Stomach (tissue), 4 donors: ENCODE measurements around the gene BCAS3.

ENCODE experiments used
- EP300 ChIP-seq: sonication (generic); formaldehyde crosslinking; IDR thresholded peaks from one replicate; pipeline ENCODE4 v1.6.1; 2017; ENCODE audit warnings: antibody characterized with exemption
- POLR2A ChIP-seq, 4 donors: fragments of 450-650 bp; IDR thresholded peaks; one replicate each; pipeline ENCODE4 v1.6.1; 2016; ENCODE audit warnings: antibody characterized with exemption in 4 of 4, control low read depth in 2 of 4, mild to moderate bottlenecking in 1 of 4, moderate library complexity in 1 of 4
- TF ChIP-seq, protein P1 (sequence below), 7 experiments: fragments of 450-650 bp in 4 of 7; fragments of 200-600 bp in 3 of 7; sonication (generic) in 3 of 7; IDR thresholded peaks; one replicate each; pipeline ENCODE4 v1.5.1; 2016 to 2019; ENCODE audit warnings: antibody characterized with exemption in 7 of 7, control low read depth in 2 of 7, mild to moderate bottlenecking in 1 of 7

- TF ChIP-seq, protein P1, sequence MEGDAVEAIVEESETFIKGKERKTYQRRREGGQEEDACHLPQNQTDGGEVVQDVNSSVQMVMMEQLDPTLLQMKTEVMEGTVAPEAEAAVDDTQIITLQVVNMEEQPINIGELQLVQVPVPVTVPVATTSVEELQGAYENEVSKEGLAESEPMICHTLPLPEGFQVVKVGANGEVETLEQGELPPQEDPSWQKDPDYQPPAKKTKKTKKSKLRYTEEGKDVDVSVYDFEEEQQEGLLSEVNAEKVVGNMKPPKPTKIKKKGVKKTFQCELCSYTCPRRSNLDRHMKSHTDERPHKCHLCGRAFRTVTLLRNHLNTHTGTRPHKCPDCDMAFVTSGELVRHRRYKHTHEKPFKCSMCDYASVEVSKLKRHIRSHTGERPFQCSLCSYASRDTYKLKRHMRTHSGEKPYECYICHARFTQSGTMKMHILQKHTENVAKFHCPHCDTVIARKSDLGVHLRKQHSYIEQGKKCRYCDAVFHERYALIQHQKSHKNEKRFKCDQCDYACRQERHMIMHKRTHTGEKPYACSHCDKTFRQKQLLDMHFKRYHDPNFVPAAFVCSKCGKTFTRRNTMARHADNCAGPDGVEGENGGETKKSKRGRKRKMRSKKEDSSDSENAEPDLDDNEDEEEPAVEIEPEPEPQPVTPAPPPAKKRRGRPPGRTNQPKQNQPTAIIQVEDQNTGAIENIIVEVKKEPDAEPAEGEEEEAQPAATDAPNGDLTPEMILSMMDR (IDR thresholded peaks at IDR 0.05), result no peak
- TF ChIP-seq POLR2A (IDR thresholded peaks at IDR 0.05), result no peak
- no peak for TF ChIP-seq EP300
Observed at GRCh38 chr17:61316633-61317032, 639.0 kb downstream of the BCAS3 start.
